Measurements from ENCODE around the gene SMAD5. TPM values are rescaled to one million over a fixed set of nuclear protein-coding genes. Genes with fewer than 3 reads are reported as not detected.

Gene SMAD5
- total RNA-seq, 1 experiment from 2014 or later, result 69.3 TPM

GRCh38 chr5:136128481-136128880 lies 4.2 kb upstream of the SMAD5 start:
- no peak for TF ChIP-seq CTCF (conservative IDR thresholded peaks at IDR 0.05)
- no peak overlapping the region for H2BK20ac ChIP-seq (ENCODE audit: low read depth, low read length, poor library complexity, severe bottlenecking)
- no peak overlapping the region for H3K27ac ChIP-seq (ENCODE audit: insufficient read length, low read depth, low read length)
- H3K79me1 ChIP-seq (ENCODE audit: insufficient read depth, low read depth, low read length, poor library complexity, severe bottlenecking), result no peaks in the 10 kb centered on the region
- no peaks in the 10 kb centered on the region for H3K9me3 Mint-ChIP-seq
- no peak overlapping the region for H3K18ac ChIP-seq (ENCODE audit: insufficient read length, low read depth, low read length)
- DNase-seq, result no peak
- H4K20me1 ChIP-seq (ENCODE audit: control insufficient read depth, insufficient read depth, insufficient read length), result no peaks in the 10 kb centered on the region
- no peak overlapping the region for H3K14ac ChIP-seq (ENCODE audit: insufficient read depth, low read length)
- H3K27me3 Mint-ChIP-seq (ENCODE audit: low read depth), result peaks cover 49% of the 10 kb centered on the region
- no peak overlapping the region for H2BK12ac ChIP-seq (ENCODE audit: insufficient read length, low read depth, low read length)
- WGBS (ENCODE audit: extremely low coverage, insufficient read length, low lambda C conversion rate), result no CpG with 5 or more reads among the region's 4 CpGs
- no peak overlapping the region for H4K91ac ChIP-seq (ENCODE audit: insufficient read length, low read depth, low read length)
- peaks cover 4% of the 10 kb centered on the region for H3K23me2 ChIP-seq (ENCODE audit: insufficient read length, low read depth, low read length, poor library complexity, severe bottlenecking)
- H3K4me1 Mint-ChIP-seq, result peaks cover 5 to 7% of the 10 kb centered on the region in 2 experiments; a peak in 3 of 4 replicates
- H4K5ac ChIP-seq (ENCODE audit: insufficient read length, low read depth, low read length), result no peak overlapping the region
- no peak overlapping the region for H3K9ac ChIP-seq (ENCODE audit: extremely low read depth, insufficient read length, low read length)
- no peak overlapping the region for H2BK15ac ChIP-seq (ENCODE audit: low read depth, low read length)
- H4K8ac ChIP-seq (replicated peaks; ENCODE audit: insufficient read length, low read depth, low read length), result no peak overlapping the region
- no peak overlapping the region for H3K23ac ChIP-seq (ENCODE audit: insufficient read length, low read depth, low read length)
- no peak overlapping the region for H3K56ac ChIP-seq (ENCODE audit: insufficient read length, low read depth, low read length)
- no peaks in the 10 kb centered on the region for H3K9me3 ChIP-seq (ENCODE audit: control insufficient read depth, low read depth, low read length)
- no peaks in the 10 kb centered on the region for H3K27me3 ChIP-seq (ENCODE audit: insufficient read depth, low read length)
- no peak overlapping the region for H3K4me3 Mint-ChIP-seq
- H3K27ac Mint-ChIP-seq, result no peak overlapping the region
- H3K36me3 Mint-ChIP-seq (ENCODE audit: insufficient read depth in 1 of 3, low read depth in 3 of 3), result no peaks in the 10 kb centered on the region; a peak in 1 of 7 replicates
- H2AK5ac ChIP-seq (ENCODE audit: insufficient read length, low read length), result no peak overlapping the region
- H3K4ac ChIP-seq (ENCODE audit: low read depth, low read length), result no peak overlapping the region
- no peak overlapping the region for H2BK5ac ChIP-seq (ENCODE audit: insufficient read length, low read length)
- no peak overlapping the region for H3K4me2 ChIP-seq (ENCODE audit: insufficient read depth, insufficient read length, low read length)
- H2AFZ ChIP-seq (ENCODE audit: low read length), result no peak overlapping the region
- H3K4me1 ChIP-seq (ENCODE audit: insufficient read depth, low read length), result no peaks in the 10 kb centered on the region
- H3K79me2 ChIP-seq (ENCODE audit: insufficient read depth, low read length), result no peaks in the 10 kb centered on the region; the same call in 1 of the 2 replicates
- no peak overlapping the region for H3T11ph ChIP-seq (ENCODE audit: low read length)
- no peak overlapping the region for H2BK120ac ChIP-seq (ENCODE audit: low read depth, low read length, poor library complexity, severe bottlenecking)

Data from H9 (cell line).